ENCODE results near the gene CD81. TPM values are rescaled to one million over a fixed set of nuclear protein-coding genes. Genes with fewer than 3 reads are reported as not detected.
"Not testable (repeated sequence)": the region's sequence is repeated elsewhere in the genome, so short reads cannot be mapped to it uniquely, and the experiment has no call there.

The CD81 gene
- total and polyA plus RNA-seq, 2 donors, result 59.8 to 179 TPM

GRCh38 chr11:2347308-2347830 is 29.7 kb upstream of the CD81 start:
- WGBS, result 96% methylated on average over 9 of the region's 9 CpGs
- peaks cover 0 to 20% of the 10 kb centered on the region in 2 donors for H3K9me3 ChIP-seq (ENCODE audit: control insufficient read depth in 2 of 2, insufficient read depth in 1 of 2, low read length in 1 of 2)
- peaks cover 0 to 2% of the 10 kb centered on the region in 2 donors for H3K27me3 ChIP-seq (ENCODE audit: control insufficient read depth in 2 of 2, insufficient read depth in 1 of 2, low read length in 1 of 2)
- H3K36me3 ChIP-seq (ENCODE audit: control insufficient read depth in 2 of 2, insufficient read depth in 2 of 2, low read length in 1 of 2), result no peaks in the 10 kb centered on the region
- no peak overlapping the region for H3K27ac ChIP-seq (ENCODE audit: low read depth in 1 of 2, low read length in 1 of 2)
- H3K4me1 ChIP-seq (ENCODE audit: control insufficient read depth in 2 of 2, insufficient read depth in 2 of 2, low read length in 2 of 2), result no peaks in the 10 kb centered on the region
- no peak overlapping the region for H3K4me3 ChIP-seq (ENCODE audit: low read length in 2 of 2)
- DNase-seq (ENCODE audit: low read depth in 6 of 9, low spot score in 9 of 9), result no peak

GRCh38 chr11:2348986-2349385 is 28.1 kb upstream of the CD81 start:
- 98% methylated on average over 1 of the region's 1 CpG for WGBS
- Histone ChIP-seq H3K4me1 (ENCODE audit: control insufficient read depth in 2 of 2, insufficient read depth in 2 of 2, low read length in 2 of 2) (no peaks in the 10 kb centered on the region), H3K27me3 (ENCODE audit: control insufficient read depth in 2 of 2, insufficient read depth in 1 of 2, low read length in 1 of 2) (peaks cover 0 to 2% of the 10 kb centered on the region in 2 donors), H3K9me3 (ENCODE audit: control insufficient read depth in 2 of 2, insufficient read depth in 1 of 2, low read length in 1 of 2) (peaks cover 0 to 17% of the 10 kb centered on the region in 2 donors), H3K27ac (ENCODE audit: low read depth in 1 of 2, low read length in 1 of 2) (no peak overlapping the region), H3K4me3 (ENCODE audit: low read length in 2 of 2) (no peak overlapping the region), H3K36me3 (ENCODE audit: control insufficient read depth in 2 of 2, insufficient read depth in 2 of 2, low read length in 1 of 2) (no peaks in the 10 kb centered on the region)
- DNase-seq (ENCODE audit: low read depth in 6 of 9, low spot score in 9 of 9), result no peak

GRCh38 chr11:2351701-2352100 is 25.4 kb upstream of the CD81 start:
- Histone ChIP-seq H3K27ac (ENCODE audit: low read depth in 1 of 2, low read length in 1 of 2) (no peak overlapping the region), H3K36me3 (ENCODE audit: control insufficient read depth in 2 of 2, insufficient read depth in 2 of 2, low read length in 1 of 2) (no peaks in the 10 kb centered on the region), H3K4me1 (ENCODE audit: control insufficient read depth in 2 of 2, insufficient read depth in 2 of 2, low read length in 2 of 2) (no peaks in the 10 kb centered on the region), H3K9me3 (ENCODE audit: control insufficient read depth in 2 of 2, insufficient read depth in 1 of 2, low read length in 1 of 2) (peaks cover 0 to 14% of the 10 kb centered on the region in 2 donors), H3K27me3 (ENCODE audit: control insufficient read depth in 2 of 2, insufficient read depth in 1 of 2, low read length in 1 of 2) (peaks cover 0 to 2% of the 10 kb centered on the region in 2 donors), H3K4me3 (ENCODE audit: low read length in 2 of 2) (no peak overlapping the region)
- 94% methylated on average over 3 of the region's 3 CpGs for WGBS
- no peak for DNase-seq (ENCODE audit: low read depth in 6 of 9, low spot score in 9 of 9)

- H3K4me3 ChIP-seq (ENCODE audit: low read length in 2 of 2), result no peak overlapping the region
- no peak for DNase-seq (ENCODE audit: low read depth in 6 of 9, low spot score in 9 of 9)
- 94% methylated on average over 4 of the region's 4 CpGs for WGBS
- H3K27me3 ChIP-seq (ENCODE audit: control insufficient read depth in 2 of 2, insufficient read depth in 1 of 2, low read length in 1 of 2), result peaks cover 0 to 2% of the 10 kb centered on the region in 2 donors
- no peak overlapping the region for H3K27ac ChIP-seq (ENCODE audit: low read depth in 1 of 2, low read length in 1 of 2)
- H3K36me3 ChIP-seq (ENCODE audit: control insufficient read depth in 2 of 2, insufficient read depth in 2 of 2, low read length in 1 of 2), result no peaks in the 10 kb centered on the region
- H3K9me3 ChIP-seq (ENCODE audit: control insufficient read depth in 2 of 2, insufficient read depth in 1 of 2, low read length in 1 of 2), result peaks cover 0 to 8% of the 10 kb centered on the region in 2 donors
- H3K4me1 ChIP-seq (ENCODE audit: control insufficient read depth in 2 of 2, insufficient read depth in 2 of 2, low read length in 2 of 2), result no peaks in the 10 kb centered on the region
Measured at GRCh38 chr11:2352420-2352819, 24.7 kb upstream of the CD81 start.

GRCh38 chr11:2355000-2355644 is 22.0 kb upstream of the CD81 start:
- Histone ChIP-seq H3K27me3 (ENCODE audit: control insufficient read depth in 2 of 2, insufficient read depth in 1 of 2, low read length in 1 of 2) (no peaks in the 10 kb centered on the region), H3K27ac (ENCODE audit: low read depth in 1 of 2, low read length in 1 of 2) (no peak overlapping the region), H3K4me1 (ENCODE audit: control insufficient read depth in 2 of 2, insufficient read depth in 2 of 2, low read length in 2 of 2) (no peaks in the 10 kb centered on the region), H3K36me3 (ENCODE audit: control insufficient read depth in 2 of 2, insufficient read depth in 2 of 2, low read length in 1 of 2) (no peaks in the 10 kb centered on the region), H3K4me3 (ENCODE audit: low read length in 2 of 2) (no peak overlapping the region), H3K9me3 (ENCODE audit: control insufficient read depth in 2 of 2, insufficient read depth in 1 of 2, low read length in 1 of 2) (no peaks in the 10 kb centered on the region)
- no peak for DNase-seq (ENCODE audit: low read depth in 6 of 9, low spot score in 9 of 9)
- 86% methylated on average over 7 of the region's 7 CpGs for WGBS

GRCh38 chr11:2357246-2357645 is 19.9 kb upstream of the CD81 start:
- no peak overlapping the region for H3K4me3 ChIP-seq (ENCODE audit: low read length in 2 of 2)
- no peak for DNase-seq (ENCODE audit: low read depth in 6 of 9, low spot score in 9 of 9)
- no peaks in the 10 kb centered on the region for H3K9me3 ChIP-seq (ENCODE audit: control insufficient read depth in 2 of 2, insufficient read depth in 1 of 2, low read length in 1 of 2)
- no peaks in the 10 kb centered on the region for H3K4me1 ChIP-seq (ENCODE audit: control insufficient read depth in 2 of 2, insufficient read depth in 2 of 2, low read length in 2 of 2)
- no peak overlapping the region for H3K27ac ChIP-seq (ENCODE audit: low read depth in 1 of 2, low read length in 1 of 2)
- WGBS, result 84% methylated on average over 8 of the region's 8 CpGs
- H3K36me3 ChIP-seq (ENCODE audit: control insufficient read depth in 2 of 2, insufficient read depth in 2 of 2, low read length in 1 of 2), result no peaks in the 10 kb centered on the region
- H3K27me3 ChIP-seq (ENCODE audit: control insufficient read depth in 2 of 2, insufficient read depth in 1 of 2, low read length in 1 of 2), result no peaks in the 10 kb centered on the region

GRCh38 chr11:2357651-2358050 is 19.5 kb upstream of the CD81 start:
- not testable (repeated sequence) for H3K4me3 ChIP-seq (ENCODE audit: low read length in 2 of 2); H3K27me3 ChIP-seq (ENCODE audit: control insufficient read depth in 2 of 2, insufficient read depth in 1 of 2, low read length in 1 of 2); H3K36me3 ChIP-seq (ENCODE audit: control insufficient read depth in 2 of 2, insufficient read depth in 2 of 2, low read length in 1 of 2); H3K9me3 ChIP-seq (ENCODE audit: control insufficient read depth in 2 of 2, insufficient read depth in 1 of 2, low read length in 1 of 2); H3K4me1 ChIP-seq (ENCODE audit: control insufficient read depth in 2 of 2, insufficient read depth in 2 of 2, low read length in 2 of 2); DNase-seq (ENCODE audit: low read depth in 6 of 9, low spot score in 9 of 9); H3K27ac ChIP-seq (ENCODE audit: low read depth in 1 of 2, low read length in 1 of 2)
- WGBS, result 99% methylated on average over 13 of the region's 13 CpGs

- DNase-seq (ENCODE audit: low read depth in 6 of 9, low spot score in 9 of 9), result no peak
- WGBS, result 96% methylated on average over 11 of the region's 11 CpGs
Measured at GRCh38 chr11:2358754-2359442, 18.2 kb upstream of the CD81 start.

GRCh38 chr11:2359557-2359956 is 17.6 kb upstream of the CD81 start:
- Histone ChIP-seq H3K9me3 (ENCODE audit: control insufficient read depth in 2 of 2, insufficient read depth in 1 of 2, low read length in 1 of 2) (no peaks in the 10 kb centered on the region), H3K36me3 (ENCODE audit: control insufficient read depth in 2 of 2, insufficient read depth in 2 of 2, low read length in 1 of 2) (no peaks in the 10 kb centered on the region), H3K4me3 (ENCODE audit: low read length in 2 of 2) (no peak overlapping the region), H3K27me3 (ENCODE audit: control insufficient read depth in 2 of 2, insufficient read depth in 1 of 2, low read length in 1 of 2) (no peaks in the 10 kb centered on the region), H3K4me1 (ENCODE audit: control insufficient read depth in 2 of 2, insufficient read depth in 2 of 2, low read length in 2 of 2) (no peaks in the 10 kb centered on the region), H3K27ac (ENCODE audit: low read depth in 1 of 2, low read length in 1 of 2) (no peak overlapping the region)
- DNase-seq (ENCODE audit: low read depth in 6 of 9, low spot score in 9 of 9), result no peak
- 98% methylated on average over 9 of the region's 9 CpGs for WGBS

More at GRCh38 chr11:2358754-2359442, 18.2 kb upstream of the CD81 start:
- Histone ChIP-seq H3K27me3 (ENCODE audit: control insufficient read depth in 2 of 2, insufficient read depth in 1 of 2, low read length in 1 of 2) (no peaks in the 10 kb centered on the region), H3K27ac (ENCODE audit: low read depth in 1 of 2, low read length in 1 of 2) (no peak overlapping the region), H3K4me1 (ENCODE audit: control insufficient read depth in 2 of 2, insufficient read depth in 2 of 2, low read length in 2 of 2) (no peaks in the 10 kb centered on the region), H3K36me3 (ENCODE audit: control insufficient read depth in 2 of 2, insufficient read depth in 2 of 2, low read length in 1 of 2) (no peaks in the 10 kb centered on the region), H3K4me3 (ENCODE audit: low read length in 2 of 2) (no peak overlapping the region), H3K9me3 (ENCODE audit: control insufficient read depth in 2 of 2, insufficient read depth in 1 of 2, low read length in 1 of 2) (no peaks in the 10 kb centered on the region)

Data from thymus (tissue), 11 donors.